Calu3 (cell line): Measurements from ENCODE around the gene PARN. TPM values are rescaled to one million over a fixed set of nuclear protein-coding genes. Genes with fewer than 3 reads are reported as not detected.
A peak's percentile ranks its signal among the peaks of the same experiment; 100 is the strongest.
"Not testable (repeated sequence)": the region's sequence is repeated elsewhere in the genome, so short reads cannot be mapped to it uniquely, and the experiment has no call there.

Experiments
- BruUV-seq: library from RNA; stranded (reverse); fragments of 400-500 nt; replicated peaks from 2 replicates; lab custom pipeline; 2021; lab: Mats Ljungman, UMichigan
- CTCF ChIA-PET: fragments of 300-600 bp; sonication (Branson Sonifier 250); formaldehyde crosslinking; loops from one replicate; lab custom pipeline; 2022; ENCODE audit warnings: antibody characterized with exemption; lab: Charles Lee
- DNase-seq: peaks from one replicate; pipeline ENCODE4 v3.0.0; 2022
- H3K27ac Mint-ChIP-seq: one replicate; pipeline ENCODE4 v1.8.0; 2022; ENCODE audit warnings: mixed read lengths; ENCODE audit not compliant: unreplicated experiment
- H3K27me3 Mint-ChIP-seq: one replicate; pipeline ENCODE4 v1.8.0; 2022; ENCODE audit warnings: mixed read lengths; ENCODE audit not compliant: unreplicated experiment
- H3K36me3 Mint-ChIP-seq: one replicate; pipeline ENCODE4 v1.8.0; 2022; ENCODE audit warnings: mild to moderate bottlenecking, moderate library complexity, mixed read lengths; ENCODE audit not compliant: insufficient read depth, unreplicated experiment
- H3K4me1 Mint-ChIP-seq: one replicate; pipeline ENCODE4 v1.8.0; 2022; ENCODE audit warnings: mild to moderate bottlenecking, low read depth, mixed read lengths; ENCODE audit not compliant: unreplicated experiment
- H3K4me3 Mint-ChIP-seq: one replicate; pipeline ENCODE4 v1.8.0; 2022; ENCODE audit warnings: mild to moderate bottlenecking, low read depth, moderate library complexity, mixed read lengths; ENCODE audit not compliant: unreplicated experiment
- H3K9me3 Mint-ChIP-seq: one replicate; pipeline ENCODE4 v1.8.0; 2022; ENCODE audit warnings: low read depth, mixed read lengths; ENCODE audit not compliant: unreplicated experiment
- intact Hi-C: fragments of 100-400 bp; cut with micrococcal nuclease; formaldehyde crosslinking; loops from one replicate; pipeline ENCODE4 v1.10.0; 2022; ENCODE audit not compliant: unreplicated experiment
- total RNA-seq: library from RNA; stranded (reverse); gene quantifications from 2 replicates; pipeline ENCODE4 v1.2.3, GENCODE V29; 2022
- TF ChIP-seq, protein P1 (sequence below): fragments of 200-600 bp; IDR thresholded peaks from one replicate; pipeline ENCODE4 v1.8.0; 2022; ENCODE audit warnings: antibody characterized with exemption; ENCODE audit not compliant: unreplicated experiment

The PARN gene
- total RNA-seq, 1 experiment from 2014 or later, result 59.1 TPM

DNA sequence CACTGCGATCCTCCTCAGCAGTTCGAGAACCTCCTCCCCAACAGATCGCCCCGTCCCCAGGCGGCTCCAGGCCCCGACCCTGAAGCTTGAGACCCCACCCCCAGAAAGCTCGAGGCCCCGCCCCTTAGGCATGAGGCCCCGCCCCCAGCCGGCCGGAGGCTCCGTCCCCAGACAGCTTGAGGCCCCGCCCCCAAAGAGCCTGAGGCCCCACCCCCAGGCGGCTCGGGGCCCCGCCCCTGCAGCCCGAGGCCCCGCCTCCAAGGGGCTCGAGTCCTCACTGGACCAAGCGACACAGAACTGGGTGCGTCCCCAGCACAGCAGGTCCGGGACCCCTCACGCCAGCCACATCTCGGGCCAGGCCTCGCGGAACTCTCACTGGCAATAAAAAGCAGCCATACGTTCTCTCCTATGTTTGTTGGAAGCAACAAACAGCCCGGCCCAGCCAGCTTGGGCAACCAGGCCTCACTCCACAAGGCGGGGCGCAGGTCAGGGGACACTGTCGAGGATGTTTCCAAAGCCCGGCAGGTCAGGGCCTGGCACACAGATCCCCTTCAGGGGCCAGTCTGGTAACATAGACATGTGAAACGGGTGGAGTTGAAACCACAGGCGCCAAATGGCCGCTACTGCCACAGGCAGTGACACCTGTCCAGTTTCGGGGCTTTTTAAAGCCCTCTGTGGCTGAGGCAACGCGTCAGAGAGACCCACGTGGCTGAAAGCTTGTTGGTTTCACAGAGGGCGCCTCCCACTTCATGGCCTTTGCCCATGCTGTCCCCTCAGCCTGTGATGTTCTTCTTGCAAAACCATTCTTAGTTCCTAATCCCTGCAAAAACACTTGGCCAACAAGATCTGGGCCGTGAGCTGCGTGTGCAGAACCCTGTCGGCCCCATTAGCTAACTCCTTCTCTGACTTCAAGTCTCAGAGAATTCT lies 224.2 kb downstream of the PARN start:
- H3K27me3 Mint-ChIP-seq, result no peaks in the 10 kb centered on the region
- CTCF ChIA-PET, result no interaction called here
- BruUV-seq, result no TSS peak
- H3K4me1 Mint-ChIP-seq, result peaks cover 2% of the 10 kb centered on the region
- TF ChIP-seq, protein P1, sequence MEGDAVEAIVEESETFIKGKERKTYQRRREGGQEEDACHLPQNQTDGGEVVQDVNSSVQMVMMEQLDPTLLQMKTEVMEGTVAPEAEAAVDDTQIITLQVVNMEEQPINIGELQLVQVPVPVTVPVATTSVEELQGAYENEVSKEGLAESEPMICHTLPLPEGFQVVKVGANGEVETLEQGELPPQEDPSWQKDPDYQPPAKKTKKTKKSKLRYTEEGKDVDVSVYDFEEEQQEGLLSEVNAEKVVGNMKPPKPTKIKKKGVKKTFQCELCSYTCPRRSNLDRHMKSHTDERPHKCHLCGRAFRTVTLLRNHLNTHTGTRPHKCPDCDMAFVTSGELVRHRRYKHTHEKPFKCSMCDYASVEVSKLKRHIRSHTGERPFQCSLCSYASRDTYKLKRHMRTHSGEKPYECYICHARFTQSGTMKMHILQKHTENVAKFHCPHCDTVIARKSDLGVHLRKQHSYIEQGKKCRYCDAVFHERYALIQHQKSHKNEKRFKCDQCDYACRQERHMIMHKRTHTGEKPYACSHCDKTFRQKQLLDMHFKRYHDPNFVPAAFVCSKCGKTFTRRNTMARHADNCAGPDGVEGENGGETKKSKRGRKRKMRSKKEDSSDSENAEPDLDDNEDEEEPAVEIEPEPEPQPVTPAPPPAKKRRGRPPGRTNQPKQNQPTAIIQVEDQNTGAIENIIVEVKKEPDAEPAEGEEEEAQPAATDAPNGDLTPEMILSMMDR, result no peak
- no peaks in the 10 kb centered on the region for H3K36me3 Mint-ChIP-seq
- no peak overlapping the region for H3K4me3 Mint-ChIP-seq
- H3K27ac Mint-ChIP-seq, result peak overlapping the region; percentile 35
- peak; percentile 43 for DNase-seq
- intact Hi-C loops, result no loop called here
- H3K9me3 Mint-ChIP-seq, result no peaks in the 10 kb centered on the region

DNA sequence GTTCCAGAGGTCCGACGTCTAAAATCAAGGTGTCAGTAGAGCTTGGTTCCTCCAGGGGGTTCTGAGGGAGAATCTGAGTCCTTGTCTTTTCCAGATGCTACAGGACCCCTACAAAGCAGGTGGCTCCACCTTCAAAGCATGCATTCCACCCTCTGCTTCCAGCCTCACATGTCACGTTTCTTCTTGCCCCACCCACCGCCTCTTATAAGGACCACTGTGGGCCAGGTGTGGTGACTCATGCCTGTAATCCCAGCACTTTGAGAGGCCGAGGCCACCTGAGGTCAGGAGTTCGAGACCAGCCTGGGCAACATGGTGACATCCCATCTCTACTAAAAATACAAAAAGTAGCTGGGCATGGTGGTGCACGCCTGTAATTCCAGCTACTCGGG lies 227.1 kb downstream of the PARN start:
- H3K27ac Mint-ChIP-seq, intact Hi-C loops, DNase-seq, H3K9me3 Mint-ChIP-seq, H3K4me3 Mint-ChIP-seq, BruUV-seq, H3K27me3 Mint-ChIP-seq: not testable (repeated sequence)
- Mint-ChIP-seq H3K4me1 (peaks cover 23% of the 10 kb centered on the region), H3K36me3 (peaks cover 14% of the 10 kb centered on the region)
- CTCF ChIA-PET, result interaction anchor here (0.6 kb wide), 1 partner anchor 1819 kb away, joined by 3 read pairs; no protein-coding TSS in a partner anchor

DNA sequence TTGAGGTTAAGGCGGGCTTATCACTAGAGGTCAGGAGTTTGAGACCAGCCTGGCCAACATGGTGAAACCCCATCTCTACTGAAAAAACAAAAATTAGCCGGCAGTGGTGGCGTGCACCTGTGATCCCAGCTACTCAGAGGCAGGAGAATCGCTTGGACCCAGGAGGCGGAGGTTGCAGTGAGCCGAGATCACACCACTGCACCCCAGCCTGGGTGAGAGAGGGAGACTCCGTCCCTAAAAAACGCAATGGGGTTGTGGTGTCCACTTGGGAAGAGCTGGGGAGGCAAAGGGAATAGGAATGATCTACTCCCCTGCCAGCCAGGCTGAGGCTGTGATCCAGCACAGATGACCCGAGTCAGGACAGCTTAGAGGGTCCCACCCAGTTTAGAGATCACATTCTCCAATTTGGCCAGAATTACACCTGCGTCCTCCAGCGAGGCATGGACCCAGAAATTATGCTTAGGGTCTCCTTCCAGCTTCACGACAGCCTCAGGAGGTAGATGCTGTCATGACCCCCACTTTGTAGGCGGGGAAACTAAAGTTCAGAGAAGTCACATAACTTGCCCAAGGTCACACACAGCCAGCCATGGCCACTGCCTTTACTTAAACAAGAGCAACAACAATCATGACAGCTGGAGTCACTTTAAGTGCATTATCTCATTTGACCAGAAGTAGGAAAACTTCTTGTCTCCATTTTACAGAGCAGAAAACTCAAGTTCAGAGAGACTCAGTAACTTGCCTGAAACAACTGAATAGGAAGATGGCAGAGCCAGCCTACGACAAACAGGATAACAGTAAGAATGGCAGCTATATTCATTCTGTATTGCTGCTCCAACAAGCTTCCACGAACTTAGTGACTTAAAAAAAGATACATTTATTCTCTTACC lies 227.7 kb downstream of the PARN start:
- BruUV-seq, H3K9me3 Mint-ChIP-seq, H3K4me3 Mint-ChIP-seq, H3K27ac Mint-ChIP-seq, intact Hi-C loops, DNase-seq, H3K27me3 Mint-ChIP-seq: not testable (repeated sequence)
- peaks cover 24% of the 10 kb centered on the region for H3K4me1 Mint-ChIP-seq
- CTCF ChIA-PET, result interaction anchor here (0.6 kb wide), 2 partner anchors 862 to 1818 kb away, joined by 3 read pairs; no protein-coding TSS in a partner anchor
- peaks cover 18% of the 10 kb centered on the region for H3K36me3 Mint-ChIP-seq

DNA sequence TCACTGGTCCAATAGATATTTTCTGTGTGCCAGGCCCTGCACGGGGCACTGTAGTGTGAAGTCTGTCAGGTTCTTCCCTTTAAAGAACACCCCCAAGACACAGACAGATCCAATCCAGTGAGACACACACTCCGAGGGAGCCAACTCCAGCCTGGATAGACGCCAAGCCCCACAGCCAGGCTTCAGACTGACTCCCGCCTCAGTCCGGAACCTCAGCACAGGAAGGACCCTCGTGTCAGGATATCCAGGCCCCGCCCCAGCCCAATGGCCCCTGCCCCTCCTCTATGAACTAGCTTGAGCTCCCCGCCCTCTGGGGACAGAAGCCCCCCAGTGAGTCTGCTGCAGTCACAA lies 228.4 kb downstream of the PARN start:
- Mint-ChIP-seq H3K4me1 (peaks cover 30% of the 10 kb centered on the region), H3K36me3 (peaks cover 18% of the 10 kb centered on the region)
- H3K4me3 Mint-ChIP-seq, H3K27me3 Mint-ChIP-seq, intact Hi-C loops, BruUV-seq, DNase-seq, H3K27ac Mint-ChIP-seq, H3K9me3 Mint-ChIP-seq: not testable (repeated sequence)
- CTCF ChIA-PET, result interaction anchor here (0.6 to 0.7 kb wide), 2 partner anchors 7 to 861 kb away, joined by 3 read pairs; no protein-coding TSS in a partner anchor

DNA sequence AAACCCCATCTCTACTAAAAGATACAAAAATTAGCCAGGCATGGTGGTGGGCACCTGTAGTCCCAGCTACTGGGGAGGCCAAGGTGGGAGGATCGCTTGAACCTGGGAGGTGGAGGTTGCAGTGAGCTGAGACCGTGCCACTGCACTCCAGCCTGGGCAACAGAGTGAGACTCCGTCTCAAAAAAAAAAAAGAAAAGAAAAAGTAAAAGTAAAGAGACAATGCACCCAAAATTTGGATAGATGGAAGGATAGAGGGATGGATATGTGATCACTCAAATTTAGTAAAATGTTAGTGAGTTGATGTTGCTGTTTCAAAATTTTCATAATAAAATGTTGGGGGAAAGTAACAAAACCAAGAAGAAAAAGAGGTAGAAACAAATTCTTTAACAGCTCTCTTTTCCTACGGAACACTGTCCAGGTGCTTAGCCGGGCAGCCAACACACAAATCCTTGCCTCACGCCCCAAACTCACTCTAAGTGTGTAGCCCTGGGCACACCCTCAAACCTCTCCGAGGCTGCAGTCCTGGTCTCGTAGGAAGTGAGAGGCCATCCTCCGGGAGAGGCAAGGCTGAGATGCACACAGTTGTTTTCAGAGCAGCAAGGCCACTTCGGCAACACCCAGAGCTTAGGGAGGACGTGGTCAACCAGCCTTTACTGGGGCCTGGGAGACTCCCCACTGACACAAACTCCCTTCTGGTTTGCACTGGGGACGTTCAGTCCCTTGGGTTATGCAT lies 228.9 kb downstream of the PARN start:
- BruUV-seq, H3K27me3 Mint-ChIP-seq, H3K27ac Mint-ChIP-seq, DNase-seq, H3K4me3 Mint-ChIP-seq, intact Hi-C loops, H3K9me3 Mint-ChIP-seq: not testable (repeated sequence)
- Mint-ChIP-seq H3K4me1 (peaks cover 30% of the 10 kb centered on the region), H3K36me3 (peaks cover 18% of the 10 kb centered on the region)
- CTCF ChIA-PET, result interaction anchor here (0.7 kb wide), 1 partner anchor 8 kb away, joined by 3 read pairs; no protein-coding TSS in a partner anchor
